SU-DHL-6 (cell line): Measurements from ENCODE around the gene PTPRN2.

Source experiments
- EZH2phosphoT487 ChIP-seq: fragments of 200-600 bp; sonication (generic), shearing (Covaris generic); conservative IDR thresholded peaks from 2 replicates; pipeline ENCODE4 v1.6.1; 2018; ENCODE audit warnings: mild to moderate bottlenecking, antibody characterized with exemption, low read length, moderate library complexity, mixed read lengths
- TF ChIP-seq, protein P1 (sequence below): fragments of 200-600 bp; sonication (generic); IDR thresholded peaks from one replicate; pipeline ENCODE4 v1.5.1; 2017; ENCODE audit warnings: antibody characterized with exemption, mild to moderate bottlenecking, low read length, moderate library complexity; ENCODE audit not compliant: insufficient read depth, poor library complexity, severe bottlenecking

DNA sequence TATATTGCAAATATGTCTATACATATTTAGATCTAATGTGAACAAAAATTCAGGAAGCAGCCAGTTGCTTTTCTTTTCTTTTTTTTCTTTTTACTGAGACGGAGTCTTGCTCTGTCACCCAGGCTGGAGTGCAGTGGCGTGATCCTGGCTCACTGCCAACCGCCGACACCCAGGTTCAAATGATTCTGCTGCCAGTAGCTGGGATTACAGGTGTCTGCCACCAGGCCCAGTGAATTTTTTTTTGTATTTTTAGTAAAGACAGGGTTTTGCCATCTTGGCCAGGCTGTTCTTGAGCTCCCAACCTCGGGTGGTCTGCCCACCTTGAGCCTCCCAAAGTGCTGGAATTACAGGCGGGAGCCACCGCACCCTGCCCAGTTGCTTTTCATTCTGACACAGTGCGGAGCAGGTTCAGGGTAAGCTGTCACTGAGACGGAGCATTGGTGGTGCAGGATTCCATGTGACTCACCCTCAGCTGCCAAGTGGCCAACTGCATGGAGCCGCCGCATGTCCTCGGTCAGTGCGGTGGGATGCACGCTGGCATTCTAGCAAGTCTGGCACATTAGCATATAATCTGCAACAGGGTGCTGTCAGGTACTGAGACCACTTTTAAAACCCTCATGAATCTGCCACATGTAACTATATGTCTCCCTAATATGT is 888.1 kb downstream of the PTPRN2 start:
- TF ChIP-seq, protein P1, sequence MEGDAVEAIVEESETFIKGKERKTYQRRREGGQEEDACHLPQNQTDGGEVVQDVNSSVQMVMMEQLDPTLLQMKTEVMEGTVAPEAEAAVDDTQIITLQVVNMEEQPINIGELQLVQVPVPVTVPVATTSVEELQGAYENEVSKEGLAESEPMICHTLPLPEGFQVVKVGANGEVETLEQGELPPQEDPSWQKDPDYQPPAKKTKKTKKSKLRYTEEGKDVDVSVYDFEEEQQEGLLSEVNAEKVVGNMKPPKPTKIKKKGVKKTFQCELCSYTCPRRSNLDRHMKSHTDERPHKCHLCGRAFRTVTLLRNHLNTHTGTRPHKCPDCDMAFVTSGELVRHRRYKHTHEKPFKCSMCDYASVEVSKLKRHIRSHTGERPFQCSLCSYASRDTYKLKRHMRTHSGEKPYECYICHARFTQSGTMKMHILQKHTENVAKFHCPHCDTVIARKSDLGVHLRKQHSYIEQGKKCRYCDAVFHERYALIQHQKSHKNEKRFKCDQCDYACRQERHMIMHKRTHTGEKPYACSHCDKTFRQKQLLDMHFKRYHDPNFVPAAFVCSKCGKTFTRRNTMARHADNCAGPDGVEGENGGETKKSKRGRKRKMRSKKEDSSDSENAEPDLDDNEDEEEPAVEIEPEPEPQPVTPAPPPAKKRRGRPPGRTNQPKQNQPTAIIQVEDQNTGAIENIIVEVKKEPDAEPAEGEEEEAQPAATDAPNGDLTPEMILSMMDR, result no peak
- TF ChIP-seq EZH2phosphoT487, result no peak
